Fibroblast of lung (primary cell): ENCODE results near the gene INTS15. TPM values are rescaled to one million over a fixed set of nuclear protein-coding genes. Genes with fewer than 3 reads are reported as not detected.

Source experiments
- DNase-seq, 2 donors: peaks; one replicate each; pipeline versions ENCODE4 v3.0.0 to v3.0.0-alpha.2; 2010; ENCODE audit warnings: low read depth in 2 of 2
- H2AFZ ChIP-seq: 2 replicates; pipeline ENCODE4 v1.5.1; 2012; ENCODE audit warnings: low read length, control low read depth, inconsistent platforms
- H3K27ac ChIP-seq: 2 replicates; pipeline ENCODE4 v1.5.1; 2011; ENCODE audit warnings: low read length, control low read depth; ENCODE audit not compliant: insufficient read depth
- H3K27me3 ChIP-seq: 2 replicates; pipeline ENCODE4 v1.5.1; 2011; ENCODE audit warnings: mild to moderate bottlenecking, low read length; ENCODE audit not compliant: control insufficient read depth, insufficient read depth
- H3K36me3 ChIP-seq: 2 replicates; pipeline ENCODE4 v1.5.1; 2011; ENCODE audit warnings: low read length; ENCODE audit not compliant: control insufficient read depth, insufficient read depth
- H3K4me1 ChIP-seq: 2 replicates; pipeline ENCODE4 v1.5.1; 2011; ENCODE audit warnings: low read length; ENCODE audit not compliant: control insufficient read depth, insufficient read depth; ENCODE audit errors: extremely low read depth
- H3K4me2 ChIP-seq: 2 replicates; pipeline ENCODE4 v1.5.1; 2011; ENCODE audit warnings: low read length, control low read depth; ENCODE audit not compliant: insufficient read depth; ENCODE audit errors: extremely low read depth
- H3K4me3 ChIP-seq, 4 experiments: fragments of 200-600 bp in 1 of 4; sonication (generic) in 1 of 4; replicated peaks in 1 of 4; 2 replicates each; pipeline ENCODE4 v1.5.1; 2011 to 2016; ENCODE audit warnings: low read length in 4 of 4, low read depth in 3 of 4, mild to moderate bottlenecking in 3 of 4, control low read depth in 2 of 4, inconsistent platforms in 1 of 4, mixed read lengths in 1 of 4; ENCODE audit not compliant: insufficient read depth in 1 of 4; ENCODE audit errors: control extremely low read depth in 1 of 4
- H3K79me2 ChIP-seq: 2 replicates; pipeline ENCODE4 v1.5.1; 2012; ENCODE audit warnings: mild to moderate bottlenecking, low read length, inconsistent platforms; ENCODE audit not compliant: control insufficient read depth, insufficient read depth
- H3K9ac ChIP-seq: 2 replicates; pipeline ENCODE4 v1.5.1; 2011; ENCODE audit warnings: mild to moderate bottlenecking, low read length, control low read depth; ENCODE audit not compliant: insufficient read depth
- H3K9me3 ChIP-seq: 2 replicates; pipeline ENCODE4 v1.5.1; 2012; ENCODE audit warnings: low read depth, low read length; ENCODE audit not compliant: control insufficient read depth, insufficient read depth
- H4K20me1 ChIP-seq: 2 replicates; pipeline ENCODE4 v1.5.1; 2011; ENCODE audit warnings: low read length; ENCODE audit not compliant: control insufficient read depth, insufficient read depth; ENCODE audit errors: extremely low read depth
- CTCF ChIP-seq, 2 donors: IDR thresholded peaks in 1 of 2; conservative IDR thresholded peaks in 1 of 2; 1 replicate in 1 of 2; 2 replicates in 1 of 2; pipeline ENCODE4 v1.5.1; 2011 to 2012; ENCODE audit warnings: low read length in 2 of 2, control low read depth in 1 of 2, inconsistent platforms in 1 of 2, low read depth in 1 of 2, mild to moderate bottlenecking in 1 of 2
- EZH2 ChIP-seq: IDR thresholded peaks from 2 replicates; pipeline ENCODE4 v1.5.1; 2012; ENCODE audit warnings: low read length, control low read depth, mild to moderate bottlenecking; ENCODE audit errors: missing control alignments
- polyA plus RNA-seq, 2 donors: library from polyadenylated mRNA; depleted of rRNA in 1 of 2; stranded (reverse) in 1 of 2; unstranded in 1 of 2; fragments of >200 nt; gene quantifications; 2 replicates each; pipeline ENCODE4 v1.2.1, GENCODE V29; 2011 to 2012; ENCODE audit warnings: missing spikeins in 1 of 2
- total RNA-seq: library from RNA; depleted of rRNA; stranded (reverse); fragments of >200 nt; gene quantifications from 2 replicates; pipeline ENCODE4 v1.2.1, GENCODE V29; 2014

Gene INTS15
- total and polyA plus RNA-seq, 2 donors (not counting 1 experiment from before 2014, with no cell fraction given) = 7.1 to 11.7 TPM

GRCh38 chr7:6608081-6608480 lies 18.3 kb downstream of the INTS15 start:
- H3K9me3 ChIP-seq = no peaks in the 10 kb centered on the region
- no peaks in the 10 kb centered on the region for H4K20me1 ChIP-seq
- TF ChIP-seq CTCF (conservative IDR thresholded peaks at IDR 0.05 in 1 of 2, IDR thresholded peaks at IDR 0.05 in 1 of 2; ENCODE audit: low read depth in 1 of 2, low read length in 2 of 2) (no peak), EZH2 (no peak)
- H3K4me1 ChIP-seq = no peaks in the 10 kb centered on the region
- DNase-seq = no peak
- H3K4me3 ChIP-seq = no peak overlapping the region
- H3K79me2 ChIP-seq = no peaks in the 10 kb centered on the region
- H3K36me3 ChIP-seq = peaks cover 2% of the 10 kb centered on the region
- no peak overlapping the region for H3K4me2 ChIP-seq
- H3K27me3 ChIP-seq = no peaks in the 10 kb centered on the region
- H3K27ac ChIP-seq = no peak overlapping the region
- no peak overlapping the region for H2AFZ ChIP-seq
- no peak overlapping the region for H3K9ac ChIP-seq

GRCh38 chr7:6608794-6609193 lies 19.0 kb downstream of the INTS15 start:
- Histone ChIP-seq H3K36me3 (peaks cover 2% of the 10 kb centered on the region), H3K4me2 (no peak overlapping the region), H4K20me1 (no peaks in the 10 kb centered on the region), H3K79me2 (no peaks in the 10 kb centered on the region), H3K4me3 (no peak overlapping the region), H3K27me3 (peaks cover under 1% of the 10 kb centered on the region), H2AFZ (no peak overlapping the region), H3K9ac (no peak overlapping the region), H3K4me1 (no peaks in the 10 kb centered on the region), H3K27ac (no peak overlapping the region), H3K9me3 (no peaks in the 10 kb centered on the region)
- DNase-seq = no peak
- TF ChIP-seq CTCF (conservative IDR thresholded peaks at IDR 0.05 in 1 of 2, IDR thresholded peaks at IDR 0.05 in 1 of 2; ENCODE audit: low read depth in 1 of 2, low read length in 2 of 2) (no peak), EZH2 (no peak)

- Histone ChIP-seq H2AFZ (no peak overlapping the region), H3K27ac (no peak overlapping the region), H3K36me3 (peaks cover 2% of the 10 kb centered on the region), H3K79me2 (no peaks in the 10 kb centered on the region), H3K4me1 (no peaks in the 10 kb centered on the region), H4K20me1 (no peaks in the 10 kb centered on the region), H3K4me2 (no peak overlapping the region), H3K9ac (no peak overlapping the region), H3K9me3 (no peaks in the 10 kb centered on the region), H3K27me3 (peaks cover 23% of the 10 kb centered on the region), H3K4me3 (no peak overlapping the region)
- DNase-seq = no peak
- TF ChIP-seq CTCF (conservative IDR thresholded peaks at IDR 0.05 in 1 of 2, IDR thresholded peaks at IDR 0.05 in 1 of 2; ENCODE audit: low read depth in 1 of 2, low read length in 2 of 2) = no peak
- no peak for TF ChIP-seq EZH2
Observed at GRCh38 chr7:6612819-6613218, 23.0 kb downstream of the INTS15 start.
